Ammon's horn (tissue), 1 donor: ENCODE measurements around the gene RNF34.
A peak's percentile ranks its signal among the peaks of the same experiment; 100 is the strongest.
"Not testable (repeated sequence)": the region's sequence is repeated elsewhere in the genome, so short reads cannot be mapped to it uniquely, and the experiment has no call there.

ENCODE experiments used
- DNase-seq: peaks from one replicate; pipeline ENCODE4 v3.0.0-alpha.2; 2016; ENCODE audit warnings: low spot score

The RNF34 gene, protein sequence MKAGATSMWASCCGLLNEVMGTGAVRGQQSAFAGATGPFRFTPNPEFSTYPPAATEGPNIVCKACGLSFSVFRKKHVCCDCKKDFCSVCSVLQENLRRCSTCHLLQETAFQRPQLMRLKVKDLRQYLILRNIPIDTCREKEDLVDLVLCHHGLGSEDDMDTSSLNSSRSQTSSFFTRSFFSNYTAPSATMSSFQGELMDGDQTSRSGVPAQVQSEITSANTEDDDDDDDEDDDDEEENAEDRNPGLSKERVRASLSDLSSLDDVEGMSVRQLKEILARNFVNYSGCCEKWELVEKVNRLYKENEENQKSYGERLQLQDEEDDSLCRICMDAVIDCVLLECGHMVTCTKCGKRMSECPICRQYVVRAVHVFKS

DNA sequence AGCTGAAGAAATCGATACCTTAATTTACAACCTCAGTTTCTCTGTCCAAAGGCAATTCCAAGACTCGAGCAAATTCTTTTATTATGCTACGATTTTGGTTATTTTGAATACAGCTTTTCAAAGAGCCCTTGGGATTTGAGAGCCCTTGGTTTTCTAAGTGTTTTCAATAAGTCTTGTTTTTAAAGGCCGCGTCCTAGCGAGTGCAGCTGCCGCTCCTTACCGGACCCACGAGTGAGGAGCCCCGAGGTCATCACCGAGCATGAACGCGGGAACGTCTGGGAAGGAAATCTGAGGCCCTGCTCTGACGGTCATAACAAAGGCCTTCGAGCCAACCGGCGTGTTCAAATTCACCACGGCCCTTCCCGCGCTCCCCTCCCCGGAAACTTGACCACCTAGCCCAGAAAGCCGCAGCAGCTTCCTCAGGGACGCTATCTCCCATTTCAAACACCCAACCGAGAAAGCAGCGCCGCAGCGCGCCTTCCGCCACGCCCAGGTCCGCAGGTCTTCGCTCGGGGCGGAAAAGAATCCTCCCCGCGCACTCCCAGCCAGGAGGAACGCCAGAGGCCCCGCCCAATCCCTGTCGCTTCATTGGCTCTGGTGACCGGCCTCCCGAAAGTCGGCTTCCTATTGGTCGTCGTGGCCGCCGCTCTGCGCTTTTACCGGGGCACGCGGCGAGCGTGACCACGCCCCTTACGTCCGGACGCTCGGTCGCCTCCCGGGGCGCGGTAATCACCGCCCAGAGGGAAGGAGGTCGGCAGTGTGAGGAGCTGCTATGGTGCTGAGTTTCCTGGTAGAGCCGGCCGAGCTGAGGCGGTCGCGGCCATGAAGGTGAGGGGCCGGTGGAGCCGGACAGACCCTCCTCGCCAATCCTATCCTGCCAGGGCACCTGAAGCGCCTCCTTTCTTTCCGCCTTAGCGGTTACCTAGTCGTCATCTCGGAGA, at the start of gene RNF34:
RNF34 (plus strand) TSS at position 728 of the 941 bp plus-strand sequence; CDS start at position 823, 95 bp downstream.
- peak; percentile 98 for DNase-seq

DNA sequence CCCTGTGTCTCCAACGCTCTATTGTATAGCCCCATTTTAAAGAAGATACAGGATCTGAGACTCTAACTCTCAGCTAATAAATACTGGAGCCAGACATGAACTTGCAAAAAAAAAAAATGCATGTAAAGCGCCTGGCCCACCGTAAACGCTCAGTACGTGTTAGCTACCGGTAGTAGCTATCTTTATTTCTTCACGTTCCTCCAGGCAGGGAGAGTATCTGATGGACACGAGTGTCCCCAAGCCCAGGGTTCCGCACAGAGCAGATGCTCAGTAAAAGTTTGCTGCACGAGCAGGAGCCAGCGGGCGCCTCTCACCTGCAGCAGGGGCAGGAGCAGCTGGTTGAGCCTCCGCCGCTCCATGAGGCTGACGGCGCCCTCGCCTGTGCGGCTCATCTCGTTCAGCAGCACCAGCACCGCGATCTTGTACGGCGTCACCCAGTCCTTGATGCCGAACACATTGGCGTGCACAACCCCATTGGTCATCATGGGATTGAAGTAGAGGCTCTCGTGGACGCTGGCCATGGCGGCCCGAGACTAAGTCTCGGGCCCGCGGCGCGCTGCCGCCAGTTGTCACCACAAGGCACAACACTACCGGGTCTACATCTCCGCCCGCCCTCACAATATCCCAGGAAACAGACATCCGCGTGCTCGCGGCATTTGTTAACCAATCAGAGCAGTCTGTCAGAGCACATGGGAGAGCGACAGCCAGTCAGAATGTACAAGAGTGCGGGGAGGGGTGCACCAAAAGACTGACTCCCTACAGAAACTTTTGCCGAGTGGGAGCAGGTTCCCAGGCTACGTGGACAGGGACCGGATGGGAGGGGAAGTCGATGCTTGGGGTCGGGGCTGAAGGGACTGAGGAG, 47.9 kb upstream of the RNF34 start, which contains the start of gene ANAPC5:
ANAPC5 (minus strand) TSS at position 592 of the 862 bp plus-strand sequence; CDS start at position 521, 71 bp downstream.
- peak; percentile 98 for DNase-seq

DNA sequence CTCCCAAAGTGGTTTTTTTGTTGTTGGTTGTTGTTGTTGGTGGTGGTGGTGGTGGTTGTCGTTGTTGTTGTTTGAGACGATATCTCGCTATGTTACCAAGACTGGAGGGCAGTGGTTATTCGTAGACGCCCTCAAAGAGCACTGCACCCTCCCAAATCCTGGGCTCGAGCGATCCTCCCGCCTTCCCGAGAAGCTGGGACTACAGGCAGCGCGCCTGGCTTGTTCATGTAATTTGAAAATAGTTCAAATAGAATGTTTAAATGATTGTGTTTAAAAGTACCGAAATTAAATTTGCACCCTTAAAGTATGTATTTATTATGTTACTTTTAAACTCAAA, 47.3 kb upstream of the RNF34 start:
- DNase-seq: no peak

DNA sequence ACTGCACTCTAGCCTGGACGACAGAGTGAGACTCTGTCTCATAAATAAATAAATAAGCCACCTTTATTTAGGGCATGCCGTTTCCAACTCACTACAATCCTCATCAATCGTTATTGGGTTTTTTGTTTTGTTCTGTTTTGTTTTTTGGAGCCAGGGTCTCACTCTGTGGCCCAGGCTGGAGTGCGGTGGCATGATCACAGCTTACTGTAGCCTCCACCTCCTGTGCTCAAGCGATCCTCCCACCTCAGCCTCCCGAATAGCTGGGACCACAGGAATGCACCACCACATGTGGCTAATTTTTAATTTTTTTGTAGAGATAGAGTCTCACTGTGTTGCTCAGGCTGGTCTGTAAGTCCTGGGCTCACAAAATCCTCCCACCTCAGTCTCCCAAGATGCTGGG, 44.1 kb upstream of the RNF34 start:
- DNase-seq: no peak

DNA sequence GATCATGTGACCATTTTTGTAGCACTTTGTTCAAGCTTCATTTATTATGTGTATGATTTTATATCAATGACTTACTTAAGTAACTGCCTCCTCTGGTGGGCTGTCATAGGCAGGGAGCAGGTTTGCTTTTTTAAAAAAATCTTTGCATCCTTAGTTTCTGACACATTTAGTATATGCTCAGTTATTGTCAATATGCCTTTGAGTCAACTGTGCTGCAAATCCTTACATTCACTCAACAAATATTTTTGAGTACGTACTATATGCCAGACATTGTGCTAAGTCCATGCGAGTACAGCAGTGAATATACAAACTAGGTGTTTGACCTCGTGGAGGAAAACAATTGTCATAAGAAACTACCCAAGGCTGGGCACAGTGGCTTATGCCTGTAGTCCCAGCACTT, 43.3 kb upstream of the RNF34 start:
- no peak for DNase-seq

DNA sequence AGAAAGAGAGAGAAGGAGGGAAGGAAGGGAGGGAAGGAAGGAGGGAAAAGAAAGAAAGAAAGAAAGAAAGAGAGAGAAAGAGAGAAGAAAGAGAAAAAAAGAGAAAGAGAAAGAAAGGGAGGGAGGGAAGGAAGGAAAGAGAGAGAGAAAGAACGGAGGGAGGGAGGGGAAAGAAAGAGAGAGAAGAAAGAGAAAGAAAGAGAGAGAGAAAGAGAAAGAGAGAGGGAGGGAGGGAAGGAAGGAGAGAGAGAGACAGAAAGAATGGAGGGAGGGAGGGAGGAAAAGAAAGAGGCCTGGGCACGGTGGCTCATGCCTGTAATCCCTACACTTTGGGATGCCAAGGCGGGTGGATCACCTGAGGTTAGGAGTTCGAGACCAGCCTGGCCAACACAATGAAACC, 42.6 kb upstream of the RNF34 start:
- no peak for DNase-seq

DNA sequence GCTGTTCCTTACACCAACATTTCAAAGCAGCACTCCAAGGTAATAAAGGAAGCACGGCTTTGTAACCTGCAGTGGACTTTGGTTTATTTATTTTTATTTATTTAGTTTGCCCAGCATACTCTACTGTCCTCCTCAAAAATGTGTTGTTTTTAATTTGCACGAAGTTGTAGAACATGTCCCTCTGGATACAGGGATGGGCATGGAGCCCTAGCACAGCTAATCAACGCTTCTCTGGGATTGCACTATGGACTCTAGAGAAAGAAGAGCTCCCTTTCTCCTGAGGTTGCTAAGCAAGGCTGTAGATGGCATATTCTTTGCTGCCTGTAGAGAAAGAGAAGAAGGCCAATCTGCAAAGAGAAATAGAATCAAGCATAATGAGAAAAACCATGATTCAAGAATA, 41.8 kb upstream of the RNF34 start:
- no peak for DNase-seq

DNA sequence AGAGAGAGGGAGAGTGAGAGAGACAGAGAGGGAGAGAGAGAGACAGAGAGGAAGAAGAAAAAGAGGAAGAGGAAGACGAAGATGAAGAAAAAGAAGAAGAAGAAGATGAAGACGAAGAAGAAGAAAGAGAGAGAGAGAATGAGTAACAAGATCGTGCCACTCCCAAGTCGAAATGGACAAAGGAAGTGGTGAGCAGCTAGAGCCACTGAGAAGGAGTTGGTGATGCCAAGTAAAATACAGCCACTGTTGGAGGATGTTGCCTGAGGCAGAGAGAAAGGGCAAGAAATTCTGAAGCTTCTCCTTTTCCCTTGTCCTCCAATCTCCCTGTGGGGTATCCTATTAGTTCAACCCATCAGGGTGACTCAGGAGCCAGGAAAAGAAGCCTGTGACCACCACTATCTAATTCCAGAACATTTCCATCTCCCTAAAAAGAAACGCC, 35.2 kb upstream of the RNF34 start:
- no peak for DNase-seq

DNA sequence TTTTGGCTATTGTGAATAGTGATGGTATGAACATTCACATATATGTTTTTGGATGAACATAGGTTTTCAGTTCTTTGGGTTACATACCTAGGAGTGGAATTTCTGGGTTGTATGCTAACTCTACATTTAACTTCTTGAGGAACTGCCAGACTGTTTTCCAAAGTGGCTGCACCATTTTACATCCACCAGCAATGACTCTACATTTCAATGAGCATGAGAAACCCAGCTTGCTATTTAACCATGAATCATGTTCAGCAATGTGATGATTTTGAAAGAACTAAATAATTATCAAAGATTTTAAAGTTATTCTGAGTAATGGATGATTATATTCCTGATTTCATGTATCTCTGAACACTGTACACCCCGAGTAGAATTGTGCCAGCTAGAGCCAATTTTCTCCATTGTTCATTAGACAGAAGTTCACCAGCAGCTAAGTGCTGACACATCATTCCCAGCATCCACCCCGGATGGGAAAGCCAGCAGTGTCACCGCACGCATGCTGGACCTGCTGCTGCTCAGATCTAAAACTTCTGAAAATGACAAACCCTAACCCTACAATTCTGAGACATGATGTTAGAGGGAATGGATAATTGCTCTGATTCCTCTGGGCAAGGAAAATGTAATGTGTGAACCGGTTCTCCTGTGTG, 34.4 kb upstream of the RNF34 start:
- no peak for DNase-seq

DNA sequence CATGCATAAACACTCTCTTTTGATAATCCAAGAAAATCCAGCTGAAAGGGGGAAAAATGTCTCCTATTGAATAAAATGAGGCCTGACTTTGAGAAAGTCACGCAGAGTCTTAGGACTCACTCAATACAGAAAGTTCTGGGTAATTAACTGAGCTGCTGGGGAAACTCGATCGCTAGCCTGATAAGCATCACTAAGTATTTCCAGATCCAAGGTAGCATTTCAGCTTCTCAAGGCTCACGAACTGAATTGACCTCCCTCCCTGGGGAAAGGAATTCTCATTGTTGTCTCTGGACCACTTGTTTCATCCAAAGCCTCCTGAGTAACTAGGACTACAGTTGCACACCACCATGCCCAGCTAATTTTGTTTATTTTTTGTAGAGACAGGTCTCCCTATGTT, 33.9 kb upstream of the RNF34 start:
- no peak for DNase-seq

DNA sequence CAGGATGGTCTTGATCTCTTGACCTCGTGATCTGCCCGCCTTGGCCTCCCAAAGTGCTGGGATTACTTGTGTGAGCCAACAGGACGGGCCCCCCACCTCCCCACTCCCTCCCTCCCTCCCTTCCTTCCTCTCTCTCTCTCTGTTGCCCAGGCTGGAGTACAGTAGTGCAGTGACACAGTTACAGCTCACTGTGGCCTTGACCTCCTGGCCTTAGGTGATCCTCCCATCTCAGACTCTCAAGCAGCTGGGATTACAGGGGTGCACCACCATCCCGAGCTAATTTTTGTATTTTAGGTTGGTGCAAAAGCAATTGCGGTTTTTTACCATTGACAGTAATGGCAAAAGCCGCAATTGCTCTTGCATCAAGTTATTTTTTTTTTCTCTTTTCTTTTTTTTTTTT, 28.5 kb upstream of the RNF34 start:
- DNase-seq: no peak

DNA sequence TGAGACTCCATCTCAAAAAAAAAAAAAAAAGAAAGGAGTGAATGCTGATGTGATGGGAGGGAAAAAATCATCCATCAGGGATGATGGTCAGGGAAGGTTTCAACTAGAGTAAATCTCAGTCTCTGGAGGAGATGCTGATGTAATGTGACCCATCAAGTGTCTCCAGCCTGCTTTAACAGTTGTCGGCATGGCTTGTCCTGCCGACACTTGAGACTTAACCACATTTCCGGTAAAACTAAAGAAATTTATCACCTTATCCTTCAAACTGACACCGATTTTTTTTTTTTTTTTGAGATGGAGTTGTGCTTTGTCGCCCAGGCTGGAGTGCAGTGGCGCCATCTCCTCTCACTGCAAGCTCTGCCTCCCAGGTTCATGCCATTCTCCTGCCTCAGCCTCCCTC, 26.2 kb upstream of the RNF34 start:
- DNase-seq: no peak

DNA sequence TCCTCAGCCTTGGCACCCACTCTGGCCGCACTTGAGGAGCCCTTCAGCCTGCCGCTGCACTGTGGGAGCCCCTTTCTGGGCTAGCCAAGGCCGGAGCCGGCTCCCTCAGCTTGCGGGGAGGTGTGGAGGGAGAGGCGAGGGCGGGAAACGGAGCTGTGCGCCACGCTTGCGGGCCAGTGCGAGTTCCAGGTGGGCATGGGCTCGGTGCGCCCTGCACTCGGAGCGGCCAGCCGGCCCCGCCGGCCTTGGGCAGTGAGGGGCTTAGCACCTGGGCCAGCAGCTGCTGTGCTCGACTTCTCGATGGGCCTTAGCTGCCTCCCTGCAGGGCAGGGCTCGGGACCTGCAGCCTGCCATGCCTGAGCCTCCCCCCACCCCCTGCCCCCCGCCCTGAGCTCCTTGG, 25.6 kb upstream of the RNF34 start:
- not testable (repeated sequence) for DNase-seq

DNA sequence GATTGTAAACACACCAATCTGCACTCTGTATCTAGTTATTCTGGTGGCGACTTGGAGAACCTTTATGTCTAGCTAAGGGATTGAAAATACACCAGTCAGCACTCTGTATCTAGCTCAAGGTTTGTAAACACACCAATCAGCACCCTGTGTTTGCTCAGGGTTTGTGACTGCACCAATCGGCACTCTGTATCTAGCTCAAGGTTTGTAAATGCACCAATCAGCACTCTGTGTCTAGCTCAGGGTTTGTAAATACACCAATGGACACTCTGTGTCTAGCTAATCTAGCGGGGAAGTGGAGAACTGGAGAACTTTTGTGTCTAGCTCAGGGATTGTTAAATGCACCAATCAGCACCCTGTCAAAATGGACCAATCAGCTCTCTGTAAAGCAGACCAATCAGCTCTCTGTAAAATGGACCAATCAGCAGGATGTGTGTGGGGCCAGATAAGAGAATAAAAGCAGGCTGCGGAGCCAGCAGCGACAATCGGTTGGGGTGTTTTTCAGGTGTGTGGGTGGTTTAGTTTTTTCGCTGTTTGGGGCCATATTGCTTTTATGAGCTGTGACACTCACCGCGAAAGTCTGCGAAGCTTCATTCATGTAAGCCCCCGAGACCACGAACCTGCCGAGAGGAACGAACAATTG, 24.9 kb upstream of the RNF34 start:
- not testable (repeated sequence) for DNase-seq

DNA sequence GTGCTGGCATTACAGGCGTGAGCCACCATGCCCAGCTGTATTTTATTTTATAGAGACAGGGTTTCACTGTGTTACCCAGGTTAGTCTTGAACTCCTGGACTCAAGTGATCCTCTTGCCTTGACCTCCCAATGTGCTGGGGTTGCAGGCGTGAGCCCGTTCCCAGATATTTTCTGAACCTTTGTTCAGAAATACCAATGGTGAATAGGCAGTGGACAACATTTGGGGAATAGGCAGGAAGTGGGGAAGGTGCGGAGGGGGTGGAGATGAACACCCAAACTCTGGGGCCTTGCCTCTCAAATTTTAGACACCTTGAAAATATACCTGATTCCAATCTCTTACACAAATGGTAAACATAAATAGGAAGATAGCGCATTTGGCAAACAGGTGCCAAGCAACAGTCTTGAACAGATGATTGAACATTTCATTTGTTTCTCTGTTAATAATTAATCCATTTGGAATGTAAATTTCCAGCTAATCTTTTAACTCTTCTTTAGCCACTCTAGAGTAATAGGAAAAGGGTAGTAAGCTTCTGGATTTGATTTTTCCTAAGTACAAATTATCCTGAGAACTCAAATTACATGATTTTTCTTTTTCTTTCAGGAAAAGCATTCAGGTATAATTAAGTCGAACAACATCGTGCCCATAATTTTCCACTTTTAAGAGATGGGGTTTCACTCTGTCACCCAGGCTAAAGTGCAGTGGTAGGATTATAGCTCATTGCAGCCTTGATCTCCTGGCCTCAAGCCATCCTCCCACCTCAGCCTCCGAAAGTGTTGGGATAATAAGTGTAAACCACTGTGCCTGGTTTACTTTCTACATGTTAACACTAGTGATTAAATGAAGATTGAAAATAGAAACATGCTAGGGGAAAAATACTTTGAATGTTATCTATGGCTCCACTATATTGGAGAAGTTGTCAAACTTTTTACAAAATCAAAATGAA, 22.9 kb upstream of the RNF34 start:
- no peak for DNase-seq

DNA sequence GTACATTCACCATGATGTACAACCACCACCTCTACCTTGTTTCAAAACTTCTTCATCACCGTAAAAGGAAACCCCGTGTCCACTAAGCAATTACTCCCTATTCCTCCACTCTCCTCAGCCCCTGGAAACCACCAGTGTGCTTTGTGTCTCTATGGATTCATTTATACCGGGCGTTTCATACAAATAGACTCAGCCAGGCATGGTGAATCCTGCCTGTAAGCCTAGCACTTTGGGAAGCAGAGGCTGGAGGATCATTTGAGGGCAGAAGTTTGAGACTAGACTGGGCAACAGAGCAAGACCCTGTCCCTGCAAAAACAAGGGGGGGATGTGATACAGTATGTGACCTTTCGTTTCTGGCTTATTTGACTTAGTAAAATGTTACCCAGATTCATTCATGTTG, 21.2 kb upstream of the RNF34 start:
- DNase-seq: no peak

DNA sequence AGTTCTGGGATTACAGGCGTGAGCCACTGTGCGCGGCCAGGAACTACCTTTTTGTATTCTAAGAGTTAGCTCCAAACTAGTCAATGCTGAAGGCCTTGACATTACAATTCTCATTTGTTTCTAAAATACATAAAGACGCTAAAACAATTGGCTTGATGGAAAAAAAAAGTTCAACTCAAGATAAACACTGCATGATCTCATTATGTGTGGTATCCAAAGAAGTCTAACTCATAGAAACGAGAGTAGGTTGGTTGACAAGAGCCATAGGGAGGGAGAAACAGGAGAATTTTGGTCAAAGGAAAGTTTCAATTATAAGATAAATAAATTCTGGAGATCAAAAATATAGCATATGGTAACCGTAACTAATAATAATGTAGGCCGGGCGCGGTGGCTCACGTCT, 20.0 kb upstream of the RNF34 start:
- no peak for DNase-seq

DNA sequence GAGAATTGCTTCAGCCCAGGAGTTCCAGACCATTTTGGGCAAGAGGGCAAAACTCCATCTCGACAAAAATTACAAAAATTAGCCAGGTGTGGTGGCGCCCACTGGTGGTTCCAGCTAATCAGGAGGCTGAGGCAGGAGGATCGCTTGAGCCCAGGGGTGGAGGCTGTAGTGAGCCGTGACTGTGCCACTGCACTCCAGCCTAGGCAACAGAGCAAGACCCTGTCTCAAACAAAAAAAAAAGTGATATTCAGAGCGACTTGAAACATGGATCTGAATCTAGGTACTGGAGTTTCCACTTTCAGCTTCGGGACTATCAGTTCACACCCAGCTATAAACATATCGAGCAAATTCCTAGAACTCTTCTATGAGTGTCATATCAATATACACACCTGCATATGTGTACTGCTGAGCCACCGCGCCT, 16.3 kb upstream of the RNF34 start:
- no peak for DNase-seq

DNA sequence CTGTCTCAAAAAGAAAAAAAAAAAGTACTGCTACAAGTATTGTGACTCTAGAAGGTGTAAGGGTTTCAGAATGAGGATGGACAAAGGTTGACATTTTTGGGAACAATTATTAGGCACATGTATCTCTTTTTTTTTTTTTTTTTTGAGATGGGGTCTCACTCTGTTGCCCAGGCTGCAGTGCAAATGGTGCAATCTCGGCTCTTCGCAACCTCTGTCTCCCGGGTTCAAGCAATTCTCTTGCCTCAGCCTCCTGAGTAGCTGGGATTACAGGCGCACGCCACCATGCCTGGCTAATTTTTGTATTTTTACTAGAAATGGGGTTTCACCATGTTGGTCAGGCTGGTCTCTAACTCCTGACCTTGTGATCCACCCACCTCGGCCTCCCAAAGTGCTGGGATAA, 15.0 kb upstream of the RNF34 start:
- not testable (repeated sequence) for DNase-seq

DNA sequence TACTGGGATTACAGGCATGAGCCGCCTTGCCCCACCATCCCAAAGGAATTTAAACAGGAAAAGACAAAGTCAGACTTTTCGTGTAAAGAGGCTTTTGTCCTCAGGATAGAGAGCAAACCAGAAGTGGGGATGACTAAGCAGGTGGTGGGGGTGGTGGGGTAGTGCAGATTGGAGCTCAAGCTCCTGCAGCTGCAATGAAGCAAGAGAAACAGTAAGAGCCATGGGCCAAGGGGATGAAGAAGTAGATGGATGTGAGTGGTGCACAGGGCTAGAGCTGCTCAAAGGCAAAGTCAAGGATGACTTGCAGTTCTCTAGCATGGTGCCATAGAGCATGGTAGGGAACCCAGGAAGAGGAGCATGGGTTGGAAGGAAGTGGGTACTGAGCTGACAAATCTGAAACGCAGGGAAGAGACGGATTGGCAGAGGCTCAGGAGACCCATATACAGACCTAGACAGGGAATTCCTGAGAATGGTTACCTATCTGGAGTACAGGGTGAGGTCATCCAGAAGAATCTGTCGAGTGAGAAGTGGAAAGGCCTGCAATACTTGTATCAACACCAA, 11.4 kb upstream of the RNF34 start:
- DNase-seq: no peak
